ENCODE data around the gene CNTN5. TPM values are rescaled to one million over a fixed set of nuclear protein-coding genes. Genes with fewer than 3 reads are reported as not detected.

The CNTN5 gene
- total RNA-seq, 4 donors from 2014 or later: not detected

DNA sequence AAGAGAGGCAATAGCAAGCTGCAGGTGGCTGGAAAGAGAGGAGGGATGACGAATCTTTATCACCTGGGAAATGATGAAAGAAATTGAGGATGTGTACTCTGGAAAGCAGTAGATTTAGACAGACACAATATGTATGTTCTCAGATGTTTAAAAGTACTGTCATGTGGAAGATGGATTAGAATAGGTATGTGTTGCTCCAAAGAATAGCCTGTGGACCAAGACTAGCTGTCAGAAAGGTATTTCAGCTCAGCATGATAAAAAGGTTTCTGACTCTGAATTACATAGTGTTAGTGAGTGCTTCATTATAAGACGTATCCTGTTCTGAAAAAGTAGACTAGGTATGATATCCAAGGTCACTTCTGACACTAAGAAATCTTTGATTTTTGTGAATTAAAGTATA, 322.4 kb downstream of the CNTN5 start:
- TF ChIP-seq, protein P1, sequence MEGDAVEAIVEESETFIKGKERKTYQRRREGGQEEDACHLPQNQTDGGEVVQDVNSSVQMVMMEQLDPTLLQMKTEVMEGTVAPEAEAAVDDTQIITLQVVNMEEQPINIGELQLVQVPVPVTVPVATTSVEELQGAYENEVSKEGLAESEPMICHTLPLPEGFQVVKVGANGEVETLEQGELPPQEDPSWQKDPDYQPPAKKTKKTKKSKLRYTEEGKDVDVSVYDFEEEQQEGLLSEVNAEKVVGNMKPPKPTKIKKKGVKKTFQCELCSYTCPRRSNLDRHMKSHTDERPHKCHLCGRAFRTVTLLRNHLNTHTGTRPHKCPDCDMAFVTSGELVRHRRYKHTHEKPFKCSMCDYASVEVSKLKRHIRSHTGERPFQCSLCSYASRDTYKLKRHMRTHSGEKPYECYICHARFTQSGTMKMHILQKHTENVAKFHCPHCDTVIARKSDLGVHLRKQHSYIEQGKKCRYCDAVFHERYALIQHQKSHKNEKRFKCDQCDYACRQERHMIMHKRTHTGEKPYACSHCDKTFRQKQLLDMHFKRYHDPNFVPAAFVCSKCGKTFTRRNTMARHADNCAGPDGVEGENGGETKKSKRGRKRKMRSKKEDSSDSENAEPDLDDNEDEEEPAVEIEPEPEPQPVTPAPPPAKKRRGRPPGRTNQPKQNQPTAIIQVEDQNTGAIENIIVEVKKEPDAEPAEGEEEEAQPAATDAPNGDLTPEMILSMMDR (IDR thresholded peaks at IDR 0.05; ENCODE audit: low read depth): no peak

DNA sequence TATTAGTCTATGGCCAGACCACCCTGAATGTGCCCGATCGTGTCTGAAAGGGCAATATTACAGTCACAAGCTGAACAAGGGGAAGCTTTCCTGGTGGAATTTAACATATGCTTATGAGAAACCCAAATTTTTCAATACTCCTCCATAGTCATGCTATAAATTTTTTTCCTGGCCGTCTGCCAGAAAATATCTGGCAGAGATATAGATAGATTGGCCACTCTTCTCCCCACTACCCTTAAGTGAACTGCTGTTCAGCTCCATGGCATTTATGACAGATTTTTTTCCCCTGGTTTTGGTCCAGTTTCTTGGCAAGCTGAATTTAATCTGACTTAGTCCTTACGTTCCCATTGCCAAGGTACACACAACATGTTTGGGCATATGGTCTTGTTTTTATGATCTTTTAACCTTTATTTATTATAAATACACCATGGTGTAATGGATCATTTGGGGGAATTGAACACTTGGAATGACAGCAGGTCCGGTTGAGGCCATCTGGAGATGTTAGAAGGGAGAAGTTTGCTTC, 328.5 kb downstream of the CNTN5 start:
- TF ChIP-seq, protein P1 (IDR thresholded peaks at IDR 0.05; ENCODE audit: low read depth): no peak

DNA sequence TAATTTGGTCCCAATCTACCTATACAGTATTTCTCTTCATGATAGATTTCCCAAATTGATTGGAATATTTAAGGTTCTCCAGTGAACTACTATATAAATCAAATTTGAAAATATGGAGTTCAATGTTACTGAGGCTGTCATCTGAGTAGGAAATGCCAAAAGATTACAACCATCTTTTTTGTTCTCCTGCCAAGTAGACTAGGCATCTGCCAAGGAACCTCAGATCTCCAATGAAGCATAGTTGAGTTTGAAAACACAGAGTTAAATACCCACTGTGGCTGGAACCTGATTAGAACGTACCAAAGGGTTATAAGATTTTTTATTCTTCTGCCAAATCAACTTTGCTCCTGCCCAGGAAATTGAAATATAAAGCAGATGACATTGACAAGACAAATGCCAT, 330.9 kb downstream of the CNTN5 start:
- TF ChIP-seq, protein P1 (IDR thresholded peaks at IDR 0.05; ENCODE audit: low read depth): no peak

DNA sequence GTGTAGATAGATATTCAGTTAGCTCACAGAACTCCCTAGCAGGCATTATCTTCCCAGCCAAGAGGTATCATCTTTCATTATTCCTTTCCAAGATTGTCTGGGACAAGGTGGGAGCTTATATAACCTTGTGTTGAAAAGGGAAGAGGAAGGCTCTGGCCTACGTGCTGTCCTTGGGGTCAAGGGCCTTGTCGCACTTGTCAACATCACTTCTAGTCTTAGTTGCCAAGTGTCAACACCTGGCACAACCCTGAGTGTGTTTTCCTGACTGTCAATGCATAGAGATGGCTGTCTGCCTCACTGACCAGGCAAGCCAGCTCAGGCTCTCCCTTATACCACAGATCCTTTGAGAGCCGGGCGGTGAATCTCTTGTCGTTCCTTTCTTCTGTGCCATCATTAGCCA, 331.9 kb downstream of the CNTN5 start:
- TF ChIP-seq, protein P1 (IDR thresholded peaks at IDR 0.05; ENCODE audit: low read depth): no peak

DNA sequence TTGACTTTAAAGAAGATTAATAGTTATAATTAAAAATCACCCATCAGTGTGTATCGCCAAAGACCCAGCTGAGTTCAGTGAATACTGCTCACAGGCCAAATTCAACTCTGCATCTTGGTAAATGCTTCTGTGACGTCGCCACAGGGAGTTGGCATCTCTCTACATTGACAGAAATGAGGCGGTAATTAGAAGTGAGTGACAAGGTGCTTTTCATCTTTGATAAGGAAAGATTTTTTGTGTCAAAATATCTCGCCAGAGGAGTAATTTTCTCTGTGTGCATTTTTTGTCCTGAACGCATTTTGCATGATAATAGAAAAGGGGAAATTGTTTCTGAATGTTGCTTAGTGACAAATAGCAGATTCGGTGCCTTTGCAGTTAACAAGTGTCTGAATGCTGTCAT, 345.8 kb downstream of the CNTN5 start:
- TF ChIP-seq, protein P1 (IDR thresholded peaks at IDR 0.05; ENCODE audit: low read depth): no peak

DNA sequence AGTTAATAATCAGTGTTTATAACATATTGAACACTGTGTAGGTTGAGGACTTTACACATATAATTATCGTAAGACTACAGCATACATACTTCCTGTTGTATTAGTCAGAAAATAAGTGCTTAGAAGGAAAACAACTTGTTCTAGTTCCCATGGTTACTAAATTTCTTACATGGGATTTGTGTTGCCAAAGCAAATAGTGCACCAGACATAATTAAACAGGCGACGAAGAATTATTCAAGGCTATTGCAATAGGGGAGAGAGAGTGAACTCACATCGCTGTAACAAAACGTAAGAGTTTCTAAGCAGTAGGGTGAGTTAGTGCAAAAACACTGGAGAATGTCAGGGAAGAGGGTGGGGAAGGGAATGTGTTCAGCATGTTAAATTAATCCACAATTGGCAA, 347.8 kb downstream of the CNTN5 start:
- TF ChIP-seq, protein P1 (IDR thresholded peaks at IDR 0.05; ENCODE audit: low read depth): no peak

DNA sequence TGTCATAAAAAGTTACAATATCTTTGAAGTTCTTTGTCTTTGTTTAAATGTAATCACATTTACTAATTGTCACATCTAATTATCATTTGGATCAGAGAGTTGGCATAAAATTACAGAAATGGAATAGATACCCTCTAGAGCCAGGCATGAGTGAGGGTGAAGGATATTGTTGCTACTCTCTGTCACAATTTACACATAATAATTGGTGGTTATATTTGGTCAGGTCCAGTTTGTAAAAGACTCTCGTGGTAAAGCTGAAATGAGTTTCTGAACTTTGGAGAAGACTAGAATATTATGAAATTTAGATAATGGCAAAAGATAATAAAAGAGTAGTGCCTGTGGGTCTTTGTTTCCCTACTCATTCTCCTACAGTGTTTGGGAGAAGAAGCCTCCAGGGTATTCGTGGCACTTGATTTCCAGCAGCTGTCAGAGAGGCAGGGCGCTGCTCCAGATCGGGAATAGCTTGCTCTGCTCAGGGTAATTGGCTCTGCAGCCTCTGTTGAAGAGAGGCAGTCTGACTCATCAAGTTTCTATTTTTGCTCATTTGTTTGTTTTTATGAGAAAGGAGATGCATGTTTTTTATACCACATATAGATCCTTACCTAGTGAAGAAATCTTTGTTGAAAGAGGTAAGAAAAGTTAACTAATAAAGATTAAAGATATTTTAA, 349.9 kb downstream of the CNTN5 start:
- TF ChIP-seq, protein P1 (IDR thresholded peaks at IDR 0.05; ENCODE audit: low read depth): no peak

Measured in subcutaneous adipose tissue (tissue), 4 donors.